K562 (cell line): ENCODE data around the gene KCNJ14. TPM values are rescaled to one million over a fixed set of nuclear protein-coding genes. Genes with fewer than 3 reads are reported as not detected.

Experiments
- BCLAF1 ChIP-seq, 2 experiments: fragments of 450-650 bp in 1 of 2; IDR thresholded peaks; 2 replicates each; pipeline ENCODE4 v1.6.1; 2011 to 2017; ENCODE audit warnings: low read depth in 2 of 2, antibody characterized with exemption in 1 of 2, borderline replicate concordance in 1 of 2, low read length in 1 of 2, mild to moderate bottlenecking in 1 of 2, mixed read lengths in 1 of 2; ENCODE audit not compliant: control insufficient read depth in 1 of 2
- CHD2 ChIP-seq: IDR thresholded peaks from 2 replicates; pipeline ENCODE4 v1.6.1; 2011; ENCODE audit warnings: low read depth, low read length
- EP400 ChIP-seq: fragments of 450-650 bp; IDR thresholded peaks from 2 replicates; pipeline ENCODE4 v1.6.1; 2017; ENCODE audit warnings: antibody characterized with exemption, mild to moderate bottlenecking, moderate library complexity
- MCM7 ChIP-seq, 2 experiments: fragments of 450-650 bp; IDR thresholded peaks; 2 replicates each; pipeline ENCODE4 v1.6.1; 2016 to 2018
- MGA ChIP-seq: fragments of 450-650 bp; IDR thresholded peaks from 2 replicates; pipeline ENCODE4 v1.6.1; 2016; ENCODE audit warnings: mild to moderate bottlenecking, moderate library complexity
- RBM17 ChIP-seq: fragments of 200-400 bp; formaldehyde crosslinking; IDR thresholded peaks from 2 replicates; pipeline ENCODE4 v1.6.1; 2017; ENCODE audit warnings: low read depth, mild to moderate bottlenecking, low read length, borderline replicate concordance
- YBX1 ChIP-seq: fragments of 450-650 bp; IDR thresholded peaks from 2 replicates; pipeline ENCODE4 v1.7.1; 2016; ENCODE audit warnings: mild to moderate bottlenecking
- ZNF121 ChIP-seq: sonication (generic); formaldehyde crosslinking; conservative IDR thresholded peaks from 2 replicates; pipeline ENCODE4 v1.8.0; 2022; ENCODE audit warnings: missing genetic modification reagents
- ZNF639 ChIP-seq, 2 experiments: fragments of 200-800 bp in 1 of 2; sonication (Bioruptor generic) in 1 of 2; sonication (generic) in 1 of 2; formaldehyde crosslinking in 1 of 2; IDR thresholded peaks in 1 of 2; conservative IDR thresholded peaks in 1 of 2; 2 replicates each; pipeline versions ENCODE4 v1.5.0 to v1.6.1; 2016 to 2020; ENCODE audit warnings: missing compliant biosample characterization in 1 of 2, missing genetic modification characterization in 1 of 2, missing genetic modification reagents in 1 of 2
- polyA plus RNA-seq, 8 experiments: library from polyadenylated mRNA; depleted of rRNA in 4 of 8; stranded (reverse) in 5 of 8; unstranded in 3 of 8; fragments of >200 nt; fragmentation: Nextera tagmentation in 2 of 8; fragmentation: Illumina TruSeq in 1 of 8; extraction: Ambion mirVana in 2 of 8; extraction: Trizol in 1 of 8; gene quantifications; 2 replicates each; pipeline versions ENCODE4 v1.2.1 to v1.2.3, GENCODE V29; 2011 to 2014; ENCODE audit warnings: inconsistent platforms in 1 of 8, missing spikeins in 1 of 8
- total RNA-seq, 7 experiments: library from RNA; depleted of rRNA in 6 of 7; stranded (reverse); fragments of >200 nt in 6 of 7; fragmentation: Illumina TruSeq in 2 of 7; extraction: Trizol in 2 of 7; gene quantifications; 2 replicates each; pipeline versions ENCODE4 v1.2.1 to v1.2.3, GENCODE V29; 2011 to 2021; ENCODE audit warnings: low replicate concordance in 1 of 7

KCNJ14 gene
- total and polyA plus RNA-seq, 9 of the 15 experiments (the other 6 are each of a cell fraction or from before 2014, with no cell fraction given) = 0.15 to 1.6 (median 0.49) TPM

GRCh38 chr19:48501494-48502349, 46.3 kb downstream of the KCNJ14 start (continued):
- TF ChIP-seq MGA (no peak), EP400 (peak; percentile 62; the same call in 1 of the 2 replicates), YBX1 (no peak), RBM17 (no peak), ZNF121 (CRISPR knock-in tag) (no peak), MCM7 (IDR thresholded peaks at IDR 0.05) (peak in 1 of 2 experiments; percentile 71; a peak in 1 of 4 replicates), BCLAF1 (IDR thresholded peaks at IDR 0.05; ENCODE audit: borderline replicate concordance in 1 of 2, control insufficient read depth in 1 of 2, low read depth in 2 of 2, low read length in 1 of 2) (peak in 1 of 2 experiments; percentile 64; a peak in 1 of 4 replicates), CHD2 (no peak), ZNF639 (CRISPR knock-in tag; conservative IDR thresholded peaks at IDR 0.05 in 1 of 2, IDR thresholded peaks at IDR 0.05 in 1 of 2) (no peak)
